SK-N-SH (cell line): ENCODE data around the gene GPR12. TPM values are rescaled to one million over a fixed set of nuclear protein-coding genes. Genes with fewer than 3 reads are reported as not detected.

Source experiments
- CTCF ChIA-PET: fragments of 300-600, 350-600 bp; formaldehyde crosslinking; extraction: SDS; loops from one replicate; lab custom pipeline; 2021; lab: Yijun Ruan, JAX
- POLR2A ChIA-PET: fragments of 350-600 bp; sonication (Branson Sonifier 250); formaldehyde crosslinking; extraction: SDS; loops from one replicate; lab custom pipeline; 2020; ENCODE audit warnings: antibody characterized with exemption, inconsistent platforms; lab: Yijun Ruan, JAX
- DNase-seq: peaks from one replicate; pipeline ENCODE4 v3.0.0; 2012
- H2AFZ ChIP-seq: fragments of 200-600 bp; sonication (generic); 2 replicates; pipeline ENCODE4 v1.8.1; 2016; ENCODE audit warnings: antibody characterized with exemption, mild to moderate bottlenecking, low read depth
- H3F3A ChIP-seq: fragments of 200-600 bp; sonication (generic); replicated peaks from 2 replicates; pipeline ENCODE3; 2016; ENCODE audit warnings: antibody characterized with exemption, mild to moderate bottlenecking; ENCODE audit not compliant: insufficient read depth
- H3K27ac ChIP-seq, 2 experiments: fragments of 200-500 bp in 1 of 2; fragments of 200-600 bp in 1 of 2; sonication (Bioruptor generic) in 1 of 2; sonication (generic), shearing (Covaris generic) in 1 of 2; 2 replicates each; pipeline versions ENCODE4 v1.5.1 to v1.6.1; 2014 to 2016; ENCODE audit warnings: low read depth in 2 of 2, inconsistent platforms in 1 of 2, low read length in 1 of 2, mild to moderate bottlenecking in 1 of 2, mixed read lengths in 1 of 2
- H3K27me3 ChIP-seq: fragments of 200-600 bp; sonication (generic), shearing (Covaris generic); 2 replicates; pipeline ENCODE4 v1.6.1; 2016; ENCODE audit warnings: mixed run types; ENCODE audit not compliant: insufficient read depth
- H3K36me3 ChIP-seq, 2 experiments: fragments of 200-500 bp in 1 of 2; fragments of 200-600 bp in 1 of 2; sonication (Bioruptor generic) in 1 of 2; sonication (generic) in 1 of 2; replicated peaks in 1 of 2; 2 replicates each; pipeline versions ENCODE3 to v1.5.1; 2014 to 2016; ENCODE audit warnings: low read length in 1 of 2, mild to moderate bottlenecking in 1 of 2; ENCODE audit not compliant: insufficient read depth in 2 of 2, control insufficient read depth in 1 of 2
- H3K4me1 ChIP-seq, 2 experiments: fragments of 200-500 bp in 1 of 2; fragments of 200-600 bp in 1 of 2; sonication (Bioruptor generic) in 1 of 2; sonication (generic), shearing (Covaris generic) in 1 of 2; 2 replicates each; pipeline versions ENCODE4 v1.5.1 to v1.6.1; 2014 to 2016; ENCODE audit warnings: low read depth in 1 of 2, low read length in 1 of 2, mixed run types in 1 of 2; ENCODE audit not compliant: insufficient read depth in 2 of 2, control insufficient read depth in 1 of 2
- H3K4me2 ChIP-seq: fragments of 200-600 bp; sonication (generic), shearing (Covaris generic); 2 replicates; pipeline ENCODE4 v1.6.1; 2017; ENCODE audit warnings: mixed run types
- H3K4me3 ChIP-seq, 2 experiments: fragments of 200-500 bp in 1 of 2; fragments of 200-600 bp in 1 of 2; sonication (Bioruptor generic) in 1 of 2; sonication (generic), shearing (Covaris generic) in 1 of 2; 2 replicates each; pipeline versions ENCODE4 v1.5.1 to v1.8.1; 2014 to 2016; ENCODE audit warnings: low read depth in 2 of 2, inconsistent platforms in 1 of 2, low read length in 1 of 2, mild to moderate bottlenecking in 1 of 2, mixed read lengths in 1 of 2, moderate library complexity in 1 of 2
- H3K79me2 ChIP-seq: fragments of 200-600 bp; sonication (generic); 2 replicates; pipeline ENCODE4 v1.8.1; 2017; ENCODE audit warnings: mild to moderate bottlenecking; ENCODE audit not compliant: insufficient read depth
- H3K9ac ChIP-seq: fragments of 200-600 bp; sonication (generic); 2 replicates; pipeline ENCODE4 v1.6.1; 2017; ENCODE audit warnings: mixed run types
- H3K9me2 ChIP-seq: fragments of 200-600 bp; sonication (generic); 2 replicates; pipeline ENCODE4 v1.6.1; 2017; ENCODE audit warnings: mixed run types
- H3K9me3 ChIP-seq: fragments of 200-600 bp; sonication (generic); 2 replicates; pipeline ENCODE4 v1.6.1; 2017; ENCODE audit warnings: mixed run types, mild to moderate bottlenecking, moderate library complexity
- H4K20me1 ChIP-seq: fragments of 200-600 bp; sonication (generic); 2 replicates; pipeline ENCODE4 v1.6.1; 2017; ENCODE audit warnings: mild to moderate bottlenecking, mixed run types; ENCODE audit not compliant: insufficient read depth
- CHD2 ChIP-seq: fragments of 150-350 bp; IDR thresholded peaks from 2 replicates; pipeline ENCODE4 v1.6.1; 2018; ENCODE audit warnings: low read length; ENCODE audit not compliant: partially characterized antibody
- ELF1 ChIP-seq: IDR thresholded peaks from 2 replicates; pipeline ENCODE4 v1.4.0; 2012
- FOXJ3 ChIP-seq: sonication (generic); formaldehyde crosslinking; IDR thresholded peaks from 2 replicates; pipeline ENCODE4 v1.5.1; 2020; ENCODE audit warnings: mild to moderate bottlenecking, missing genetic modification reagents
- GABPA ChIP-seq: IDR thresholded peaks from 2 replicates; pipeline ENCODE4 v1.4.0; 2012; ENCODE audit warnings: low read depth, mild to moderate bottlenecking
- MEF2A ChIP-seq: IDR thresholded peaks from 2 replicates; pipeline ENCODE4 v1.4.0; 2012; ENCODE audit warnings: low read depth, borderline replicate concordance
- MXI1 ChIP-seq: IDR thresholded peaks from 2 replicates; pipeline ENCODE4 v1.6.1; 2012; ENCODE audit warnings: mild to moderate bottlenecking, low read depth, low read length, improper control_type of control experiment
- NRF1 ChIP-seq: IDR thresholded peaks from 2 replicates; pipeline ENCODE4 v1.6.1; 2012; ENCODE audit warnings: low read depth, mild to moderate bottlenecking, low read length
- RAD21 ChIP-seq: IDR thresholded peaks from 2 replicates; pipeline ENCODE4 v1.6.1; 2012; ENCODE audit warnings: mild to moderate bottlenecking, low read length
- RCOR1 ChIP-seq: fragments of 150-350 bp; IDR thresholded peaks from 2 replicates; pipeline ENCODE4 v1.6.1; 2017; ENCODE audit warnings: antibody characterized with exemption, low read length
- RXRA ChIP-seq: IDR thresholded peaks from 2 replicates; pipeline ENCODE4 v1.4.0; 2012; ENCODE audit warnings: low read depth, mild to moderate bottlenecking, borderline replicate concordance
- SIN3A ChIP-seq: IDR thresholded peaks from 2 replicates; pipeline ENCODE4 v1.6.1; 2012; ENCODE audit warnings: low read depth, mild to moderate bottlenecking, low read length, moderate library complexity, borderline replicate concordance
- SMC3 ChIP-seq: IDR thresholded peaks from 2 replicates; pipeline ENCODE4 v1.6.1; 2012; ENCODE audit warnings: low read depth, low read length, improper control_type of control experiment
- TAF1 ChIP-seq: IDR thresholded peaks from 2 replicates; pipeline ENCODE4 v1.6.1; 2012; ENCODE audit warnings: low read depth, mild to moderate bottlenecking, low read length, moderate library complexity, borderline replicate concordance
- YY1 ChIP-seq: IDR thresholded peaks from 2 replicates; pipeline ENCODE4 v1.4.0; 2012; ENCODE audit warnings: low read depth, mild to moderate bottlenecking
- WGBS: methylation state at CpG from one replicate; pipeline ENCODE4 v1.1.6; 2017; ENCODE audit warnings: low lambda C conversion rate; 5-methylcytosine and 5-hydroxymethylcytosine counted together
- polyA plus RNA-seq, 3 experiments: library from polyadenylated mRNA; depleted of rRNA; stranded (reverse); fragments of >200 nt; gene quantifications; 2 replicates each; pipeline ENCODE4 v1.2.3, GENCODE V29; 2012
- TF ChIP-seq, protein P1 (sequence below): IDR thresholded peaks from 2 replicates; pipeline ENCODE4 v1.4.0; 2012; ENCODE audit warnings: low read depth, borderline replicate concordance
- TF ChIP-seq, protein P2 (sequence below): IDR thresholded peaks from 2 replicates; pipeline ENCODE4; 2012
- TF ChIP-seq, protein P3 (sequence below): IDR thresholded peaks from 2 replicates; pipeline ENCODE4 v1.4.0; 2012; ENCODE audit warnings: low read depth
- TF ChIP-seq, protein P4 (sequence below): fragments of 150-350 bp; IDR thresholded peaks from 2 replicates; pipeline ENCODE4 v1.6.1; 2016; ENCODE audit warnings: mild to moderate bottlenecking, low read depth, low read length

GPR12 gene
- polyA plus RNA-seq, 1 of the 3 experiments (the other 2 are of a cell fraction), result not detected

DNA sequence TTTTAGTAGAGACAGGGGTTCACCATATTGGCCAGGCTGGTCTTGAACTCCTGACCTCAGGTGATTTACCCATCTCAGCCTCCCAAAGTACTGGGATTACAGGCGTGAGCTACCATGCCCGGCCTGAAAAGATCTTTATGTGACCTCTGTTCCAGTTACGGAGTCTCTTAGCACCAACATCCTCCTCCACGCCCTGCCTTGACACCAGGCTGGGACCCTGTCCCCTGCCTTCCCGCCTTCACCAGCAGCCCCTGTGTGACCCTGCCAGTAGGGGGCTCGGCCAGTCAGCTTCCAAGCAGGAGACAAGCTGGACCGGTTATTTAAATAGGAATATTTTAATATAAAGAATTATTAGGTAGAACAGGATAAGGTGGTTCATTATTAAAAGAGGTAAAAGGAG lies 54.2 kb downstream of the GPR12 start:
- no peak overlapping the region for H3K4me2 ChIP-seq
- no peaks in the 10 kb centered on the region for H3F3A ChIP-seq
- no peaks in the 10 kb centered on the region for H3K9me2 ChIP-seq
- CTCF ChIA-PET, result interaction anchor here (0.7 to 8.8 kb wide), 16 partner anchors 7 to 521 kb away, joined by 3 to 170 read pairs (median 4); no protein-coding TSS in a partner anchor
- no peaks in the 10 kb centered on the region for H4K20me1 ChIP-seq
- H3K79me2 ChIP-seq, result no peaks in the 10 kb centered on the region
- no peak for DNase-seq
- no peak overlapping the region for H2AFZ ChIP-seq
- TF ChIP-seq, protein P1, sequence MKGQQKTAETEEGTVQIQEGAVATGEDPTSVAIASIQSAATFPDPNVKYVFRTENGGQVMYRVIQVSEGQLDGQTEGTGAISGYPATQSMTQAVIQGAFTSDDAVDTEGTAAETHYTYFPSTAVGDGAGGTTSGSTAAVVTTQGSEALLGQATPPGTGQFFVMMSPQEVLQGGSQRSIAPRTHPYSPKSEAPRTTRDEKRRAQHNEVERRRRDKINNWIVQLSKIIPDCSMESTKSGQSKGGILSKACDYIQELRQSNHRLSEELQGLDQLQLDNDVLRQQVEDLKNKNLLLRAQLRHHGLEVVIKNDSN, result no peak
- TF ChIP-seq YY1 (no peak), SMC3 (no peak), GABPA (no peak)
- no peak overlapping the region for H3K9ac ChIP-seq
- no peaks in the 10 kb centered on the region for H3K27me3 ChIP-seq
- 0 out of 2 replicates have a peak, but pooled peaks cover 8% of the 10 kb centered on the region for H3K9me3 ChIP-seq
- POLR2A ChIA-PET, result no interaction called here
- H3K4me3 ChIP-seq, result no peak overlapping the region
- H3K36me3 ChIP-seq, result no peaks in the 10 kb centered on the region
- WGBS, result 12% methylated on average over 3 of the region's 7 CpGs
- no peak overlapping the region for H3K27ac ChIP-seq
- no peaks in the 10 kb centered on the region; a peak in 1 of 4 replicates for H3K4me1 ChIP-seq

DNA sequence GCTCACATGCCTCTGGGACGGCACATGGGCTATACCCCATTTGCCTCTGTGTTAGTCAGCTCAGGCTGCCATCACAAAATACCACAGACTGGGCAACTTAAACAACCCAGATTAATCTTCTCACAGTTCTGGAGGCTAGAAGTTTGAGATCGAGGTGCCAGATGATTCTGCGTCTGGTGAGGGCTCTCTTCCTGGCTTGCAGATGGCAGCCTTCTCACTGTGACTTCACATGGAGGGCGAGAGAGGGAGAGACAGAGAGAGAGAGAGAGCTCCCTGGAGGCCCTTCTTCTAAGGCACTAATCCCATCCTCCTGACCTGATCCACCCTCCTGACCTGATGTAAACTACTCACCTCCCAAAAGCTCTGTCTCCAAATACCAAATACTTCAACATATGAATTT lies 55.0 kb downstream of the GPR12 start:
- WGBS, result 44% methylated on average over 4 of the region's 4 CpGs
- Histone ChIP-seq H3K27ac (no peak overlapping the region), H3K9me3 (0 out of 2 replicates have a peak, but pooled peaks cover 8% of the 10 kb centered on the region), H4K20me1 (no peaks in the 10 kb centered on the region), H3K79me2 (no peaks in the 10 kb centered on the region), H2AFZ (no peak overlapping the region), H3K9ac (no peak overlapping the region), H3K36me3 (no peaks in the 10 kb centered on the region), H3K27me3 (no peaks in the 10 kb centered on the region), H3K4me1 (no peaks in the 10 kb centered on the region; a peak in 1 of 4 replicates), H3K9me2 (no peaks in the 10 kb centered on the region), H3K4me2 (no peak overlapping the region), H3K4me3 (no peak overlapping the region), H3F3A (no peaks in the 10 kb centered on the region)
- DNase-seq, result no peak
- TF ChIP-seq FOXJ3 (CRISPR knock-in tag), result no peak
- TF ChIP-seq, protein P2, sequence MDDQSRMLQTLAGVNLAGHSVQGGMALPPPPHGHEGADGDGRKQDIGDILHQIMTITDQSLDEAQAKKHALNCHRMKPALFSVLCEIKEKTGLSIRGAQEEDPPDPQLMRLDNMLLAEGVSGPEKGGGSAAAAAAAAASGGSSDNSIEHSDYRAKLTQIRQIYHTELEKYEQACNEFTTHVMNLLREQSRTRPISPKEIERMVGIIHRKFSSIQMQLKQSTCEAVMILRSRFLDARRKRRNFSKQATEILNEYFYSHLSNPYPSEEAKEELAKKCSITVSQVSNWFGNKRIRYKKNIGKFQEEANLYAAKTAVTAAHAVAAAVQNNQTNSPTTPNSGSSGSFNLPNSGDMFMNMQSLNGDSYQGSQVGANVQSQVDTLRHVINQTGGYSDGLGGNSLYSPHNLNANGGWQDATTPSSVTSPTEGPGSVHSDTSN, result no peak
- no peak for TF ChIP-seq SMC3
- no peak for TF ChIP-seq ELF1
- no peak for TF ChIP-seq NRF1
- no peak for TF ChIP-seq SIN3A
- TF ChIP-seq RXRA, result no peak
- TF ChIP-seq RAD21, result no peak
- TF ChIP-seq CHD2, result no peak
- TF ChIP-seq MEF2A, result no peak
- no peak for TF ChIP-seq RCOR1
- TF ChIP-seq, protein P3, sequence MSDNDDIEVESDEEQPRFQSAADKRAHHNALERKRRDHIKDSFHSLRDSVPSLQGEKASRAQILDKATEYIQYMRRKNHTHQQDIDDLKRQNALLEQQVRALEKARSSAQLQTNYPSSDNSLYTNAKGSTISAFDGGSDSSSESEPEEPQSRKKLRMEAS, result no peak
- TF ChIP-seq MXI1, result no peak
- TF ChIP-seq YY1, result no peak
- TF ChIP-seq TAF1, result no peak
- TF ChIP-seq, protein P4, sequence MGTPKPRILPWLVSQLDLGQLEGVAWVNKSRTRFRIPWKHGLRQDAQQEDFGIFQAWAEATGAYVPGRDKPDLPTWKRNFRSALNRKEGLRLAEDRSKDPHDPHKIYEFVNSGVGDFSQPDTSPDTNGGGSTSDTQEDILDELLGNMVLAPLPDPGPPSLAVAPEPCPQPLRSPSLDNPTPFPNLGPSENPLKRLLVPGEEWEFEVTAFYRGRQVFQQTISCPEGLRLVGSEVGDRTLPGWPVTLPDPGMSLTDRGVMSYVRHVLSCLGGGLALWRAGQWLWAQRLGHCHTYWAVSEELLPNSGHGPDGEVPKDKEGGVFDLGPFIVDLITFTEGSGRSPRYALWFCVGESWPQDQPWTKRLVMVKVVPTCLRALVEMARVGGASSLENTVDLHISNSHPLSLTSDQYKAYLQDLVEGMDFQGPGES, result no peak
- CTCF ChIA-PET, result interaction anchor here (0.7 to 8.8 kb wide), 10 partner anchors 8 to 559 kb away, joined by 3 to 170 read pairs (median 6); no protein-coding TSS in a partner anchor
- POLR2A ChIA-PET, result no interaction called here
